Dedifferentiated amniotic fluid mesenchymal stem cell (primary cell): ENCODE data around the gene MRPL41.
"Not testable (repeated sequence)": the region's sequence is repeated elsewhere in the genome, so short reads cannot be mapped to it uniquely, and the experiment has no call there.

Source experiments
- DNase-seq: peaks from one replicate; pipeline ENCODE4 v3.0.0-alpha.2; 2016; ENCODE audit errors: extremely low spot score

Gene MRPL41

DNA sequence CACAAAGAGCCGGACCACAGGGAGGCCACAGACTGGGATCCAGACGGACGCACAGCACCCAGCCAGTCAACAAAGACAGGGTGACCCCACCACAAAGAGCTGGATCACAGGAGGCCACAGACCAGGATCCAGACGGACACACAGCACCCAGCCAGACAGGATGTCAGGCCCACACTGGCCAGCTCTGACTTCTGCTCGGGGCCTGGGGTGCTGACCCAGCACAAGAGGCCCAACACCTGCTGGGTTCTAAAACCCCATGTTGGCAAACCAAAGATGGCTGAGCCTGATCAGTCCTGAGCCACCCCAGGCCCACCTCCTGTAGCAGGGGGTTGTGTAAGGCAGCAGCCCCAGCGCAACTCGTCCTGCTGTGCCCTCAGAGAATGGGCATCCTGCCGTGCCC is 32.3 kb downstream of the MRPL41 start:
- DNase-seq, result no peak

DNA sequence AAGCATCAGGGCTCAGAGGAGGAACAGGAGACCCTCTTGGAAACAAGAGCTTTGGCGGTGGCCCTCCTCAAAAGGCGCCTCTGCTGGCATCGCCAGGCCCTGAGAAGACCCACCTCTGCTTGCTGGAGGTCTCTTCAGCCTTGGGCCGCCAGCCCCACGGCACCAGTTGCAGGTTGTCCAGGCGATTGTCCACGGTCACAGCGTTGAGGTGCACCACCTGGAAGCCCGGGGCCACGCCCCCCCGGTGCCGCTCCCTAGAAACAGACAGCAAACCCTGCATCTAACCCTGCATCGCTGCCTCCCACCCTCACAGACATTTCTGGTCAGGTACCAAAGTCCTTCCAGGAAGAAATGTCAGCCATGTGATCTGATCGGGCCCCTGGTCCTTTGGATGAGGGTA is 35.2 kb downstream of the MRPL41 start:
- no peak for DNase-seq

DNA sequence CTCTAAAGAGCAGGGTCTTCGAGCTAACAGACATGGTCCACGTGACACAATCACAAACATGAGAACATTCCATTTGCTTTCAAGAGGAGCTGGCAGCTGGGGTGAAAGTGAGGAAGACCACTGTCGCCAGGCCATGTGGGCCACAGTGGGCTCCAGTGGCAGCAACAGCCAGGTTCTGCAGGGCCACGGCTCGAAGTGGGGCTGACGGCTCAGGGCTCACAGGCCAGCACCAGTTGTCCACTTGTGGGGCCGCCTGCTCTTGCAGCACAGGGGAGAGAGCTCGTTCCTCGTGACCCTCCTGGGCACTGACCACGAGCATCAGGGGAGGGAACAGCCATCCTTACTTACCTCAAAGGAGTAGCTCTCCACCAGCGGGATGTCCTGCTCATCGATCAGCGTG is 36.6 kb downstream of the MRPL41 start:
- peak; percentile 10 for DNase-seq

DNA sequence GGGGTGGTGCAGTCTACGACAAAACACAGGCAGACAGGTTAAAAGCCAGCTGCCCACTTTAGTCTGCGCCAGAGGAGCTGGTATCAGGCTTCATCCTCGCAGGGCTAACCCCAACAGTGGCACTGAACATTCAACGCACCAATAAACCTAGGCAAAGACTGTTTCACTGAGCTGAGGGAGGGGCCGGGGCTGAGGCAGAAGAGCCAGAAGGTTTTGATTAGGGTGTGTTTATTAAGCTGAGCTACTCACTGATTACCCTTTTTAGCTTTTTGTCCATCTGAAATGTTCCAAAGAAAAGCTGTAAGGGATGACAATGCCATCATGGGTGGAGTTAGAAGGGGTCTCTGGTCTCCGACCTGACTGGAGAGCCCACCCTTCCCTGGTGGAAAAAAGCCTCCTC is 37.2 kb downstream of the MRPL41 start:
- peak; percentile 12 for DNase-seq

DNA sequence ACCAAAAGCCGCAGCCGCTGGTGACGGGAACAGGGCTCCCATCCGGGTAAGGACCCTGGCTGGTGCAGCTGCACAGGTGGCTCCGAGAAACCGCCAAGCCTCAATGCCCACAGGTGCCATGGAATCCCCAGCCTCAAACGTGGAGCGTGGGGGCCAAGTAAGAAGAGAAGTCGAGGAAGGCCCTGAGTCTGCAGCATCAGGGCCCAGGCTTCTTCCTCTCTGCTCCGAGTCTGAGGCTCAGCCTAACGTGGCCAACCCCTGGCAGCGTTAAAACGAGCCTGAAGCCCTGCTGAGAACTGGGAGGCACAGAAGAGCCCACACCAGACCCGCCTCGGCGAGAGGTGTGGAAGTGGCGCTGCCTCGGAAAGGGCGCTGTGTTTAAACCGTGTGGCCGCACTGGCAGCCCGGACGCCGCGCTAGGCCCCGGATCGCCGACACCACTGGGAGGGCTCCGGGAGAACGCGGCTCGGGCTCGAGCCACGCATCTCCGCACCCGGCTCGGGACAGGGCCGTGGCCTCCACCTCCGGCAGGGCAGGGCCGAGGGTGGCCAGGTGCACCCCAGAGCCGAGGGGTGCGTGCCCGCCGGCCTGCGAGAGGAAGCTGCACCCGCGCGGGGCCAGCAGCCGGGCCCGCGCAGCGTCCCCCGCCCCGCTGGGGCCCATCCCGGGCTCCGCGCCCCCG is 37.9 kb downstream of the MRPL41 start:
- no peak for DNase-seq

DNA sequence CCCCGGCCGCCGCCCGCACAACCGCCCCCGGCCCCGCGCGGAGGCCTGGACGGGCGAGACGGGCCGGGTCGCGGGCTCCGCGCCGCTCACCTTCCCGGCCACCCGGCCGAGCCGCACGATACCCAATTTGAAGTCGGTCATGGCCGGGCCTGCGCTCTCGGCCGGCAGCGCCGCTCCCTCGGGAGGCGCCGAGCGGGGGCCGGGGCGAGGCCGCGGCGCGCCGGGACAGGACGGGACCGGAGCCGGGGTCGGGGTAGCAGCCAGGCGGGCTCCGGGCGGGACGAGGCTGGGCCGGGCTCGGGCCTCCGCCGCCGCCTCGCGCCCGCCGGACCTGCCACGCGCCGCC is 38.4 kb downstream of the MRPL41 start:
- no peak for DNase-seq

DNA sequence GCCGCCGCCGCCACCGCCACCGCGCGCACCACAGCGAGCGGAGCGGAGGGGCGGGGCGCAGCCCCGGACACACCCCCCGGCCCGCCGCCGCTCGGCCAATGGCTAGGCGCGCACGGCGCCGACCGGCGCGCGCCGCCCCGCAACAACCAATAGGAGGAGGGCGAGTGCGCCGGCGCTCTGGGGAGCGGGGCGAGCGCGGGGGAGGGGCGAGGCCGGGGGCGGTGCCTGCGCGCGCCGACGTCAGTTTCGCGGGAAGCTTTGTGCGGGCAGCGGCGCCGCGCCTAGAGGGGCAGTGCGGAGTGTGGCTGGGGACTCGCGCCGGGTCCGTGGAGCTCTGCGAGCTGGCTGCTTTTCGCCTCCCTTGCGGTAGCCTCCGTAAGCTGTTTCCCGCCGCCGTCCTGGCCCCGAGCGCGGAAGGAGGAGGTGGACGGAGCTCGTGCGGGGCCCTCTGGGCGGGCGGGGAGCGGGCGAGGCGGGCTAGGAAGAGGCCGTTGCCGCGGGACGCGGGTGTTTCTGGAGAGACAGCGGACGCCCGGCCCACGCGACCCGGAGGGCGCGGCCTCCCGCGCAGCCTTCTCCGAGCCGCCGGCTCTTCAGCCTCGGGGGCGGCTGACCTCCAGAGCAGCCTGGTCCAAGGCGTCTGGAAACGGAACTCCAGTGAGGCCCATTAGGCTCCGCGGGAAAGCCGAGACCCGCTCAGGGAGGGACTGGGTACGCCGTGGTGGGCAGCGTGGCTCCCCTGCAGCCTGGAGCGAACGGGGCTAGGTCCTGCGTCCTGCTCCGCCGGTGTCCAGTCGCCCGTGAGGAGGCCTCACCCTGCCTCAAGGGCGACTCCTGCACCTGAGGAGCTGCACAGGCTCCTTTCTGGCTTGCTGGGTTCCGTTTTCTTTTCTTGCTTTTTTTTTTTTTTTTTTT is 39.0 kb downstream of the MRPL41 start, which contains the start of gene ZMYND19:
Gene ZMYND19 (minus strand): TSS at position 44 of the 915 bp plus-strand sequence. CDS start 249 bp downstream, outside the sequence.
- peak; percentile 77 for DNase-seq

DNA sequence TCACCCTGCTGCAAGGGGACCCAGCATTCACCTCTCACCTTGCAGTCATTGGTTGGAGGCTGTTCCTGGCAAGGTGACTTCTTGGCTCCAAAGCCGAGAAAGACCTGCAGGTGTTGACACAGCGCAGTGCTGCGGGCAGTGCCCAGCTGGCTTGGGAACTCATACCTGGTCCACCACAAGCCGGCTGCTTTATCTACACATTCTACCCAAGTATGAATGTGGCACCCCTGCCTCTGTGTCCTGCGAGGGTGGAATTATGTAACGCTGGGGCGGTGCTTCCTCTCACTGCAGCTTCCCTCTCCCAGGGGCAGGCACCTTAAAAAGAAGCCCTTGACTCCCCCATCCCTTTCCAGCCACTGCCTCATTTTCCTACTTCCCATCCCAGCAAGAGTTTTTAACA is 41.1 kb downstream of the MRPL41 start:
- no peak for DNase-seq

DNA sequence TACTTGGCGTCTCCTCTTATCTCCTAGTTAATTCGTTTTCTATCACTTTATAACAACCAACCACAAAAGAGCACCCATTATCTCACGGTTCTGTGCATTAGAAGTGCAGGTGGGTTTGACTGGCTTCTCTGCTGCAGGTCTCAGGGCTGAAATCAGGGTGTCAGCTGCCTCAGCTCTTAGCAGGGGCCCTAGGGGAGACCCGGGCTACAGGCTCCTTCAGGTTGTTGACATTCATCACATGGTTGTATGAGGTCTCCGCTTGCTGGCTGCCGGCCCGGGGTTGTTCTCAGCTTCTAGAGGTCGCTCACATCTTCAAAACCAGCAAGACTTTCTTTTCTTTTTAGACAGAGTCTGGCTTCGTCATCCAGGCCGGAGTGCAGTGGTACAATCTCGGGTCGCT is 41.5 kb downstream of the MRPL41 start:
- DNase-seq, result no peak

DNA sequence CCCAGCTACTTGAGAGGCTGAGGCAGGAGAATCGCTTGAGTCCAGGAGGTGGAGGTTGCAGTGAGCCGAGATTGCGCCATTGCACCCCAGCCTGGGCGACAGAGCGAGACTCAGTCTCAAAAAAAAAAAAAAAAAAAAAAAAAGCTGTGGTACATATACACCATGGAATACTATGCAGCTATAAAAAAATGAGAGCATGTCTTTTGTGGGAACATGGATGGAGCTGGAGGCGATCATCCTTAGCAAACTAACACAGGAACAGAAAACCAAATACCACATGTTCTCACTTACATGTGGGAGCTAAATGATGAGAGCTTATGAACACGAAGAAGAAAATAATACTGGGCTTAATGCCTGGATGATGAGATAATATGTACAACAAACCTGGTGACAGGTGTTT is 44.9 kb downstream of the MRPL41 start:
- DNase-seq, result not testable (repeated sequence)

DNA sequence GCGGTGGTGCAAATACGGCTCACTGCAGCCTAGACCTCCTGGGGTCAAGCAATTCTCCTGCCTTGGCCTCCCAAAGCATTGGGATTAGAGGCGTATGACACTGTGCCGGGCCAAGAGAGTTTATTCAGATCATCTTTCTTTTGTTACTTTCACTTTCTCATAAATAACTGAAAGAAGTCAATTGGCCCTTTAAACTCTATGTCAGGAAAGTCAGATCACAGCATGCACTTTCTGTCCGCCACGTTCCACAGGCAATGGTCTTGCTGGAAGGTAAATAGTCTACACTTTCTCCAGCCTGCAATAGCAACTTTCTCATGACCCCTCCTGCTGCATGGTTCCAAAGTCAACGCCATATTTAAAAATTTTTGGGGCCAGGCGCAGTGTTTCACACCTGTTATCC is 47.3 kb downstream of the MRPL41 start:
- DNase-seq, result no peak
